Spinal cord (tissue), 10 donors: ENCODE data around the gene LDLR. TPM values are rescaled to one million over a fixed set of nuclear protein-coding genes. Genes with fewer than 3 reads are reported as not detected.
"Not testable (repeated sequence)": the region's sequence is repeated elsewhere in the genome, so short reads cannot be mapped to it uniquely, and the experiment has no call there.

ENCODE experiments used
- DNase-seq, 6 donors: peaks; one replicate each; pipeline versions ENCODE4 v3.0.0 to v3.0.0-alpha.2; 2013 to 2015; ENCODE audit warnings: low spot score in 6 of 6, low read depth in 4 of 6
- H3K27ac ChIP-seq: one replicate; pipeline ENCODE4 v1.5.1; 2013; ENCODE audit warnings: low read depth, low read length, control low read depth
- H3K27me3 ChIP-seq: one replicate; pipeline ENCODE4 v1.6.1; 2013; ENCODE audit warnings: low read length; ENCODE audit not compliant: control insufficient read depth, insufficient read depth
- H3K36me3 ChIP-seq: one replicate; pipeline ENCODE4 v1.6.1; 2013; ENCODE audit warnings: low read length; ENCODE audit not compliant: control insufficient read depth, insufficient read depth
- H3K4me1 ChIP-seq: one replicate; pipeline ENCODE4 v1.6.1; 2013; ENCODE audit warnings: low read length; ENCODE audit not compliant: control insufficient read depth, insufficient read depth
- H3K4me3 ChIP-seq: one replicate; pipeline ENCODE4 v1.5.1; 2013; ENCODE audit warnings: low read depth, low read length, control low read depth
- H3K9me3 ChIP-seq: one replicate; pipeline ENCODE4 v1.6.1; 2013; ENCODE audit warnings: low read length; ENCODE audit not compliant: control insufficient read depth, insufficient read depth
- WGBS: methylation state at CpG from one replicate; pipeline ENCODE4 v1.1.5; 2013; ENCODE audit warnings: missing lambda C conversion rate; ENCODE audit not compliant: insufficient coverage; 5-methylcytosine and 5-hydroxymethylcytosine counted together
- polyA plus RNA-seq, 2 donors: library from polyadenylated mRNA; unstranded; fragments of 120-200 nt; gene quantifications; one replicate each; pipeline ENCODE4 v1.2.1, GENCODE V29; 2013; ENCODE audit not compliant: insufficient read length in 2 of 2
- total RNA-seq, 2 donors: library from RNA; depleted of rRNA in 1 of 2; stranded (reverse); fragments of 120-200 nt in 1 of 2; fragments of >200 nt in 1 of 2; gene quantifications; one replicate each; pipeline versions ENCODE4 v1.2.3 to v1.2.4, GENCODE V29; 2013 to 2014
- donor health status: healthy.

Gene LDLR
- total and polyA plus RNA-seq, 4 donors, result 29.8 to 70.9 (median 30.2) TPM

- H3K27me3 ChIP-seq, result no peaks in the 10 kb centered on the region
- H3K4me3 ChIP-seq, result no peak overlapping the region
- peaks cover 4% of the 10 kb centered on the region for H3K4me1 ChIP-seq
- H3K9me3 ChIP-seq, result no peaks in the 10 kb centered on the region
- 60% methylated on average over 17 of the region's 19 CpGs for WGBS
- peak overlapping the region; percentile 6 for H3K27ac ChIP-seq
- peak in 2 of 6 donors; percentile 71 to 76 for DNase-seq
- peaks cover 72% of the 10 kb centered on the region for H3K36me3 ChIP-seq
These were observed 41.7 kb downstream of the LDLR start for GRCh38 chr19:11130824-11131455.

GRCh38 chr19:11131471-11131870, 42.2 kb downstream of the LDLR start:
- 79% methylated on average over 4 of the region's 7 CpGs for WGBS
- DNase-seq, result no peak
- no peaks in the 10 kb centered on the region for H3K27me3 ChIP-seq
- peaks cover 67% of the 10 kb centered on the region for H3K36me3 ChIP-seq
- no peaks in the 10 kb centered on the region for H3K9me3 ChIP-seq
- peaks cover 7% of the 10 kb centered on the region for H3K4me1 ChIP-seq
- no peak overlapping the region for H3K4me3 ChIP-seq
- H3K27ac ChIP-seq, result no peak overlapping the region

DNA sequence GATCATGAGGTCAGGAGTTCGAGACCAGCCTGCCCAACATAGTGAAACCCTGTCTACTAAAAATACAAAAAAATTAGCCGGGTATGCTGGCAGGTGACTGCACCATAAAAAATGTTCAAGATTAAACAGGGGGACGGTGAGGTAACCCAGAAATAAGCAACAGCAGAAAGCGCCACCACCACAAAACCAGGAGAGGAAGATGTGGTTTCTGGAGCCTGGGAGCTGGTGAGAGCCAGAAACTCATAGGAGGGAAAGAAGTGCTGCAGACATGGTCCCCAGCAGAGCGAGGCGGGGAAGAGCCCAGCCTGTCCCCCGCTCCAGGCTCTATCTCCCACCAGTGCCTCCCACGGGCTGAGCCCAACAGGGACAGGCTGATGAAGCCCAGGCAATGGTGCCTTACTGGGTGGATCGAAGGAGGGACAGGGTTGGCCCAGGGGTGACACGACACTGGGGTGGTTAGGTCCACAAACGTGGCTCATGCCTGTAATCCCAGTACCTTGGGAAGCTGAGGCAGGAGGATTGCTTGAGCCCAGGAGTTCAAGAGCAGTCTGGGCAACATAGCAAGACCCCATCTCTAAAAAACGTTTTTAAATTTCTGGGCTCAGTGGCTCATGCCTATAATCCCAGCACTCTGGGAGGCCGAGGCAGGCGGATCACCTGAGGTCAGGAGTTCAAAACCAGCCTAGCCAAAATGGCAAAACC, 47.3 kb downstream of the LDLR start:
- DNase-seq, result no peak
- Histone ChIP-seq H3K36me3 (peaks cover 16% of the 10 kb centered on the region), H3K27ac (no peak overlapping the region), H3K27me3 (no peaks in the 10 kb centered on the region), H3K4me3 (no peak overlapping the region), H3K9me3 (no peaks in the 10 kb centered on the region), H3K4me1 (peaks cover 46% of the 10 kb centered on the region)
- 84% methylated on average over 7 of the region's 14 CpGs for WGBS

DNA sequence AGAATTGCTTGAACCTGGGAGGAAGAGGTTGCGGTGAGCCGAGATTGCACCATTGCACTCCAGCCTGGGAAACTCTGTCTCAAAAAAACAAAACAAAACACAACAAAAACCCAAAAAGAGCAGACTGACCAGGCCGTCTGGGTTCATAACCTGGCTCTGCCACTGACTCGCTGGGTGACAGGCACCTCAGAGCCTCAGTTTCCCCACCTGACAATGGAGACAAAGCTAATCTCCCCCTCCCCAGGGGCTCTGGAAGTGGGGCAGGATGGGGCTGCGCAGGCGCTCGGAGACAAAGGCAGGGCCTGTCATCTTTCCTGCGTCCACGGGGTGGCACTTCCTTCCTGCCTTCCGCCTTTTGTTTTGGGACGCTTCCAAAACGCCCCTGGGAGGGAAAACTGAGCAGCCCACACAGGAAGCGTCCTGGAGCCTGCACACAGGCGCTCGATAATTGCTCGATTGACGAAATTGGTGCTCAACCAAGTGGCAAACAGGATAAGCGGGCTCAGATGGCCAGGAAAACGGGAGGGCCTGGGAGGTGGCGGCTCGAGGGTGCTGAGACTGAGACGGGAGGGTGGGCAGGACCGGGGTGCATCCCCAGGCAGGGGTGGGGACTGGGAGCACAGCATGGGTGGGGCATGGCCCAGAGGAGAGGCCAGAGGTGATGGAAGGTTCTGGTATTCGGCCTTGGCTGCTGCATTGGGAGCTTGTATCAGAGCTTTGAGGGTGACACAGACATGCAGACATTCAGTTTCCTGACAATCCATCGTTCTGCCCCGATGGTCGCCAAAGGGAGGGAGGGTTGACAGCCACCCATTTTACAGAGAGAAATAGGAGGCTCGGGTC, 48.5 kb downstream of the LDLR start:
- WGBS, result under 1% methylated on average over 26 of the region's 28 CpGs
- peak overlapping the region; percentile 80 for H3K27ac ChIP-seq
- no peaks in the 10 kb centered on the region for H3K27me3 ChIP-seq
- H3K9me3 ChIP-seq, result no peaks in the 10 kb centered on the region
- peaks cover 4% of the 10 kb centered on the region for H3K36me3 ChIP-seq
- DNase-seq, result peak in 5 of 6 donors; percentile 72 to 98 (median 85)
- peaks cover 58% of the 10 kb centered on the region for H3K4me1 ChIP-seq
- peak overlapping the region; percentile 36 for H3K4me3 ChIP-seq

DNA sequence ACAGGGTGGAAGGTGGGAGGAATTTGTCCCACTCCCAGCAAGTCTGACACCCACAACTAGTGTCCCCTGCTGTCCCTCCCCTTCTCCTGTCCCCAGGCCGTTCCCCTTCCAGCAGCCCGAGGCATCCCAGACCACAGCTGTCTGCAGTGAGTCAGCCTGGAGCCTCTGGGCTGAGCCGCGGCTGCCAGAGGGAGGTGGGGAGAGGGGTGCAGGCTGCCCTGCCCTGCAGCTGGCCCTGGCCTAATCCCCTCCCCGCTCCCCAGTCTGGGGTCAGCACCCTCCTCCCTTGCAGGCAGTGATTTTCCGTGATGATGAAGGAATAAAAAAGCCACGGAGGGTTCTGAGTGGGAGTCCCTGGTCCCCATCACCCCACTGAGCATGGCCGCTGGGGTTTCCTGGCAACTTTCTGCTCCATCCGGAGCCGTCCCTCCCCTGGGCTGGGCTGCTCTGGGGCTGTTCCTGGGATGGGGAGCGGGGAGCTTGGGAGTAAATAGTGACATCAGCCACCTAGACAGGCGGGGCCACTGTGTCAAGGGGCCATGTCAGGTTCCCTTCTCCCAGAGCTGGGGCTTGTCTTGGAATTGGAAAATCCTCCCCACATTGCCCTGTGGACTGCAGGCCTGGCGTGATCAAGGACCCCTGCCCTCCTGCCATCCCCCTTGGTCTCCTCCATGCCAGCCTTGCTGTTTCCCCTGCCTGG, 49.5 kb downstream of the LDLR start:
- H3K9me3 ChIP-seq, result no peaks in the 10 kb centered on the region
- peaks cover 68% of the 10 kb centered on the region for H3K4me1 ChIP-seq
- no peak overlapping the region for H3K4me3 ChIP-seq
- no peaks in the 10 kb centered on the region for H3K36me3 ChIP-seq
- H3K27ac ChIP-seq, result peak overlapping the region; percentile 80
- no peaks in the 10 kb centered on the region for H3K27me3 ChIP-seq
- 59% methylated on average over 8 of the region's 13 CpGs for WGBS
- DNase-seq, result peak in 1 of 6 donors; percentile 54

DNA sequence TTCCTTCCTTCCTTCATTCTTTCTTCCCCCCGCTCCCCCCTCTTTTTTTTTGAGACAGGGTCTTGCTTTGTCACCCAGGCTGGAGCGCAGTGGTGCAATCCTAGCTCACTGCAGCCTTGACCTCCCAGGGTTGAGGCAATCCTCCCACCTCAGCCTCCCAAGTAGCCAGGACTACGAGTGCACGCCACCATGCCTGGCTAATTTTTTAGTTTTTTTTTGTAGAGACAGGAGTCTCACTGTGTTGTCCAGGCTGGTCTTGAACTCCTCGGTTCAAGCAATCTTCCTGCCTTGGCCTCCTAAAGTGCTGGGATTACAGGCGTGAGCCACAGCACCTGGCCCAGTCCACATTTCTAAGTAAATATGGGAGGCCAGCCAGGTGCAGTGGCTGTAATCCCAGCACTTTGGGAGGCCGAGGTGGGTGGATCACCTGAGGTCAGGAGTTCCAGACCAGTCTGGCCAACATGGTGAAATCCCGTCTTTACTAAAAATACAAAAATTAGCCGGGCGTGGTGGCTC, 50.8 kb downstream of the LDLR start:
- peaks cover 69% of the 10 kb centered on the region for H3K4me1 ChIP-seq
- not testable (repeated sequence) for H3K36me3 ChIP-seq, H3K9me3 ChIP-seq, H3K27me3 ChIP-seq, H3K4me3 ChIP-seq, DNase-seq, H3K27ac ChIP-seq
- 94% methylated on average over 9 of the region's 10 CpGs for WGBS

- no peak overlapping the region for H3K27ac ChIP-seq
- no peaks in the 10 kb centered on the region for H3K36me3 ChIP-seq
- WGBS, result 84% methylated on average over 3 of the region's 9 CpGs
- H3K4me3 ChIP-seq, result no peak overlapping the region
- peaks cover 4% of the 10 kb centered on the region for H3K9me3 ChIP-seq
- peaks cover 69% of the 10 kb centered on the region for H3K4me1 ChIP-seq
- DNase-seq, result no peak
- no peaks in the 10 kb centered on the region for H3K27me3 ChIP-seq
These were observed 51.6 kb downstream of the LDLR start for GRCh38 chr19:11140896-11141295.

DNA sequence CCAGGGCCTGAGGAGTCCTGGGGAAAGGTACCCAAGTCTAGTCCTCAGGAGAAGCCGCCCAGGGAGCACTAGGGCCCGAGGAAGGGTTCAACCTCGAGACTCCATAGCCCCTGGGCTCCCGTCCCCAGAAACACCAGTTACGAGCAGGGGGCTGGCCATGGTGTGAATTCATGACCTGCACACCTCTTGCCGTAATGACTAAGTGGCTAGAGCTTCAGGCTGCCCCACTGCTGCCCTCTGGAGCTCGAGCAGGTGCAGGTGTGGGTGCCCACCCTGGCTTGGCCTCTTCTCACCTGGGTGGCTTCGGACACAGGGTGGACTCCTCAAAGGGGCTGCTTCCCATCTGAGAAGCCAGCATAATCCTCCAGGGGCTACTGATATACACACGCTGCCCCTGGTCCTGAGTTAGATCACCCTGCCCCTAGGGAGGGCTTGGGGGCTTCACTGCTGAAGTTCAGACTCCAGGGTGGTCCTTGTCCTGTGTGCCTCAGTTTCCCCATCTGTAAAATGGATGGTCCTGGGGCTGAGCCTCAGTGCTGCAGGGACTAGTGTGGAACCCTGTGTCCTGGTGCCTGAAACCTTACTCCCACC, 52.8 kb downstream of the LDLR start:
- Histone ChIP-seq H3K27me3 (no peaks in the 10 kb centered on the region), H3K4me1 (peaks cover 60% of the 10 kb centered on the region), H3K36me3 (peaks cover 2% of the 10 kb centered on the region), H3K27ac (peak overlapping the region; percentile 98), H3K9me3 (peaks cover 4% of the 10 kb centered on the region), H3K4me3 (no peak overlapping the region)
- DNase-seq, result no peak
- 71% methylated on average over 9 of the region's 9 CpGs for WGBS
